Naive thymus-derived CD8-positive, alpha-beta T cell (primary cell): ENCODE data around the gene CAMKK2. TPM values are rescaled to one million over a fixed set of nuclear protein-coding genes. Genes with fewer than 3 reads are reported as not detected.
"Not testable (repeated sequence)": the region's sequence is repeated elsewhere in the genome, so short reads cannot be mapped to it uniquely, and the experiment has no call there.

Experiments
- ATAC-seq, 2 donors: fragments of 150-1000 bp; cut with Tn5 transposase in 1 of 2; sonication (Bioruptor Pico), chemical (Tn5 transposase) in 1 of 2; 1 replicate in 1 of 2; 2 replicates in 1 of 2; pipeline ENCODE4 v1.10.0; 2021; ENCODE audit warnings: mild to moderate bottlenecking in 2 of 2, moderate library complexity in 2 of 2
- POLR2A ChIA-PET: fragments of 350-600 bp; sonication (Branson Sonifier 250); formaldehyde crosslinking; loops from one replicate; lab custom pipeline; 2021; ENCODE audit warnings: antibody characterized with exemption; lab: Charles Lee
- DNase-seq, 10 donors: peaks; one replicate each; pipeline versions ENCODE4 v3.0.0 to v3.0.0-alpha.2; 2020 to 2022
- H3K27ac Mint-ChIP-seq, 10 donors: one replicate each; pipeline ENCODE4 v1.8.0; 2020 to 2022; ENCODE audit warnings: mild to moderate bottlenecking in 10 of 10, mixed read lengths in 10 of 10, moderate library complexity in 4 of 10, inconsistent platforms in 1 of 10
- H3K27me3 Mint-ChIP-seq, 5 donors: one replicate each; pipeline ENCODE4 v1.8.0; 2021 to 2022; ENCODE audit warnings: mixed read lengths in 5 of 5
- H3K36me3 Mint-ChIP-seq, 3 donors: one replicate each; pipeline ENCODE4 v1.8.0; 2020 to 2022; ENCODE audit warnings: mixed read lengths in 3 of 3, mild to moderate bottlenecking in 2 of 3, inconsistent platforms in 1 of 3
- H3K4me1 Mint-ChIP-seq, 4 donors: one replicate each; pipeline ENCODE4 v1.8.0; 2021 to 2022; ENCODE audit warnings: mixed read lengths in 4 of 4
- H3K4me3 Mint-ChIP-seq, 10 donors: one replicate each; pipeline ENCODE4 v1.8.0; 2020 to 2022; ENCODE audit warnings: mild to moderate bottlenecking in 10 of 10, mixed read lengths in 10 of 10, moderate library complexity in 6 of 10, inconsistent platforms in 1 of 10
- H3K9me3 Mint-ChIP-seq, 9 donors: one replicate each; pipeline ENCODE4 v1.8.0; 2020 to 2022; ENCODE audit warnings: mixed read lengths in 9 of 9, mild to moderate bottlenecking in 3 of 9, inconsistent platforms in 1 of 9, moderate library complexity in 1 of 9
- polyA plus RNA-seq, 3 donors: library from polyadenylated mRNA; unstranded; fragments of 300-500 nt; fragmentation: Illumina TruSeq; gene quantifications; one replicate each; pipeline ENCODE4 v1.2.3, GENCODE V29; 2021
- total RNA-seq, 8 experiments: library from RNA in 2 of 8; stranded (reverse) in 2 of 8; gene quantifications; one replicate each; pipeline ENCODE4 v1.2.3 and lab custom pipeline; 2021 to 2026

The CAMKK2 gene
- total and polyA plus RNA-seq, 5 experiments from 2014 or later: 10.0 to 15.5 (median 14.1) TPM

GRCh38 chr12:121273364-121273896 lies 23.1 kb downstream of the CAMKK2 start:
- H3K36me3 Mint-ChIP-seq: peaks cover 0 to 32% (median 10%) of the 10 kb centered on the region in 3 donors
- DNase-seq (no peak), ATAC-seq (no peak)
- H3K4me1 Mint-ChIP-seq: peaks cover 0 to 8% (median 3%) of the 10 kb centered on the region in 4 donors
- no peak overlapping the region for H3K27ac Mint-ChIP-seq
- H3K27me3 Mint-ChIP-seq: no peaks in the 10 kb centered on the region
- no peaks in the 10 kb centered on the region for H3K9me3 Mint-ChIP-seq
- POLR2A ChIA-PET: no interaction called here
- H3K4me3 Mint-ChIP-seq: no peak overlapping the region

GRCh38 chr12:121267822-121268221 lies 28.7 kb downstream of the CAMKK2 start:
- H3K9me3 Mint-ChIP-seq: no peaks in the 10 kb centered on the region
- no peaks in the 10 kb centered on the region for H3K27me3 Mint-ChIP-seq
- peaks cover 0 to 2% (median under 1%) of the 10 kb centered on the region in 4 donors for H3K4me1 Mint-ChIP-seq
- no peak overlapping the region for H3K4me3 Mint-ChIP-seq
- H3K27ac Mint-ChIP-seq: no peak overlapping the region
- no peak for ATAC-seq
- no peak for DNase-seq
- peaks cover 0 to 57% (median 9%) of the 10 kb centered on the region in 3 donors for H3K36me3 Mint-ChIP-seq
- POLR2A ChIA-PET: no interaction called here

DNA sequence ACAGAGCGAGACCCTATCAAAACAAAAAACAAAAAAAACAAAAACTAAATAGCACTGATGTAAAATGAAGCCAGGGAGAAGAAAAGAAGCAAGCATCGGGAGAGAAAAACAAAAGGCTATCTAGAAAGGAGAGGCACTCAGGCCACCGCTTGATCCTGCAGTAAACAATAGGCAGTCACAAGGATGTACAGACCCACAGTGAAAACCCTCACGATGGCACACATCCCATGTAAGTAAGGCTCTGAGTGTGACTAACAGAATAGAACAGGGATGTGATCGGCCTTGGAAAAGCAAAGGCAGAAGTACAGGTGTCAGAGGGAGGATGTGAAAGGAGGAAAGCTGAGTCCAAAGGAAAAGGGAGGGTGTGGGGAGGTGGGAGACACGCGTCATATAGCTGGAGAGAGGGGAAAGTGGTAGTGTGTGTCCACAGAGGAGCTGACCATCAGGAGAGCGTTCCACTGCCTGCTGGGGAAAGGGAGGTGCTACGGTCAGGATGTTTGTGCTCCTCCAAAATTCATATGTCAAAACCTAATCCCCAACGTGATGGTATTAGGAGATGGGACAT lies 31.5 kb downstream of the CAMKK2 start:
- POLR2A ChIA-PET: no interaction called here
- Mint-ChIP-seq H3K9me3 (no peaks in the 10 kb centered on the region), H3K27me3 (no peaks in the 10 kb centered on the region), H3K4me1 (peaks cover 0 to 1% (median 0%) of the 10 kb centered on the region in 4 donors), H3K36me3 (peaks cover 0 to 65% (median 11%) of the 10 kb centered on the region in 3 donors), H3K4me3 (no peak overlapping the region), H3K27ac (peak overlapping the region in 4 of 10 donors; percentile 10 to 71 (median 38))
- ATAC-seq (no peak), DNase-seq (no peak)

DNA sequence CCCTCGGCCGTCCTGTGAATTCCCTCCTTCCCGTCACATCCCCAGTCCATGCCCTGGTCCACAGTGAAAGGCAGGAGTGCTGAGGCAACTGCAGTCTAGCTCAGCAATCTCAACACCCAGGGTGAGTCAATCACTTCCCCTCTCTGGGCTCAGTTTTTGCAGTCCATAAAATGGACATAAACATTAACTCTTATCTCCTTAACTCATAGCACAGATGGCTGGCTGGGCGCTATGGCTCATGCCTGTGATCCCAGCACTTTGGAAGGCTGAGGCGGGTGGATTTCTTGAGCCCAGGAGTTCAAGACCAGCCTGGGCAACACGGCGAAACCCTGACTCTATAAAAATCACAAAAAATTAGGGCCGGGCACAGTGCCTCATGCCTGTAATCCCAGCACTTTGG lies 32.4 kb downstream of the CAMKK2 start:
- DNase-seq (no peak), ATAC-seq (no peak)
- POLR2A ChIA-PET: no interaction called here
- no peak overlapping the region for H3K4me3 Mint-ChIP-seq
- H3K4me1 Mint-ChIP-seq: peaks cover 0 to 1% (median 0%) of the 10 kb centered on the region in 4 donors
- no peak overlapping the region for H3K27ac Mint-ChIP-seq
- peaks cover 0 to 63% (median 11%) of the 10 kb centered on the region in 3 donors for H3K36me3 Mint-ChIP-seq
- no peaks in the 10 kb centered on the region for H3K9me3 Mint-ChIP-seq
- H3K27me3 Mint-ChIP-seq: no peaks in the 10 kb centered on the region

DNA sequence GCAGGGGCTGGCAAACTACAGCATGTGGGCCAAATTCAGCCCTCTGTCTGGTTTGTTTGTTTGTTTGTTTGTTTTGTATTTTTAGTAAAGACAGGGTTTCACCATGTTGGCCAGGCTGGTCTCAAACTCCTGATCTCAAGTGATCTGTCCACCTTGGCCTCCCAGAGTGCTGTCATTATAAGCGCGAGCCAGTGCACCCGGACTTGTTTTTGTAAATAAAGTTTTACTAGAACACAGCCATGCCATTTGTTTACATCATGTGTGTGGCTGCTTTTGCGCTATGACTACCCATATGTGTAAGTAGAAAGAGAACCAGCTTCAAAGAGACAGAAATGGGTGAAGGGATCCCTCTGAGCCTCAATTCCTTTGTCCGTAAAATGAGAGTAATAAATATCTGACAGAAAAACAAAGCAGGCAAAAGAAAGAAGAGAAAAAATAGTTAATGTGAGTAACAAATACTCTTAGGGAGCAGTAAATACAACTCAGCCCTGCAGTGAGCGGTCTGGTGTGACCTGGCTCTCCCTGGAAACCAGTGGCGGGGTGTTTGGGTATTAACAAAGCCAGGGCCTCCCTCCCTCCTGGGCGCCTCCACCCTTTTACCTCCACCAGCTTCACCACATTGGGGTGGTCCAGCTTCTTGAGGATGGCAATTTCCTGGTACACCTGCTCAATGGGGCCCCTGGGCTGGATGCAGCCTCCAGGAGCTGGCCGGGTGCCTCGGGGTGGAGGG lies 33.1 kb downstream of the CAMKK2 start:
- H3K27me3 Mint-ChIP-seq: no peaks in the 10 kb centered on the region
- H3K36me3 Mint-ChIP-seq: peaks cover 0 to 63% (median 11%) of the 10 kb centered on the region in 3 donors
- peak overlapping the region in 1 of 10 donors; percentile 35 for H3K27ac Mint-ChIP-seq
- H3K4me1 Mint-ChIP-seq: peaks cover 0 to 1% (median 0%) of the 10 kb centered on the region in 4 donors
- no peak for ATAC-seq
- no peaks in the 10 kb centered on the region for H3K9me3 Mint-ChIP-seq
- no peak overlapping the region for H3K4me3 Mint-ChIP-seq
- DNase-seq: no peak
- POLR2A ChIA-PET: no interaction called here

GRCh38 chr12:121261398-121261797 lies 35.1 kb downstream of the CAMKK2 start:
- DNase-seq (no peak), ATAC-seq (no peak)
- peaks cover 0 to 1% (median 0%) of the 10 kb centered on the region in 4 donors for H3K4me1 Mint-ChIP-seq
- H3K36me3 Mint-ChIP-seq: peaks cover 0 to 63% (median 11%) of the 10 kb centered on the region in 3 donors
- no peaks in the 10 kb centered on the region for H3K9me3 Mint-ChIP-seq
- POLR2A ChIA-PET: no interaction called here
- no peak overlapping the region for H3K4me3 Mint-ChIP-seq
- H3K27me3 Mint-ChIP-seq: no peaks in the 10 kb centered on the region
- no peak overlapping the region for H3K27ac Mint-ChIP-seq

DNA sequence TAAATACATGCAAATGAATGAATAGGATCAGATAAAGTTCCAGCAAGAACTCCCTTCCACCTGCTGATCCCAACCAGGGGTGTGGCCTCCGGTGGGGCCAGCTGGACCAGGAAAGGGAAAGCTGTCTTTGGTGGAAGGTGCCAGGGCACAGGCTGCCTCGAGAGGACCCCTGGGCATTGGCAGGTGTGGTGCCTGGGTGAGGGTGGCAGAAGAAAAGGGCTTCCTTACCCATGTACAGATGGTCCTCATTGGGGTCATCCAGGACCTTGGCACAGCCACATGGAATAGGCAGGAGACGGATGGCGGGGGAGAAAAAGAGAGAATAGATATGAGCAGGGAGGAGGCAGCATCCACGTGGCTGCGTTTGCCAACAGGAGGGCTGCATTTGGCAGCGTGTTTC lies 36.4 kb downstream of the CAMKK2 start:
- no peak overlapping the region for H3K27ac Mint-ChIP-seq
- H3K36me3 Mint-ChIP-seq: peaks cover 0 to 69% (median 11%) of the 10 kb centered on the region in 3 donors

GRCh38 chr12:121259074-121259473 lies 37.4 kb downstream of the CAMKK2 start:
- H3K27me3 Mint-ChIP-seq: no peaks in the 10 kb centered on the region
- H3K36me3 Mint-ChIP-seq: peaks cover 0 to 70% (median 5%) of the 10 kb centered on the region in 3 donors
- ATAC-seq: no peak
- DNase-seq: no peak
- peaks cover 0 to 1% (median 0%) of the 10 kb centered on the region in 4 donors for H3K4me1 Mint-ChIP-seq
- no peak overlapping the region for H3K27ac Mint-ChIP-seq
- no peaks in the 10 kb centered on the region for H3K9me3 Mint-ChIP-seq
- POLR2A ChIA-PET: interaction anchor here (0.6 kb wide), 1 partner anchor 327 kb away, joined by 7 read pairs; no protein-coding TSS in a partner anchor
- H3K4me3 Mint-ChIP-seq: no peak overlapping the region

More for the DNA sequence above, 36.4 kb downstream of the CAMKK2 start:
- POLR2A ChIA-PET: no interaction called here
- Mint-ChIP-seq H3K27me3 (no peaks in the 10 kb centered on the region), H3K4me3 (no peak overlapping the region), H3K9me3 (no peaks in the 10 kb centered on the region), H3K4me1 (peaks cover 0 to 1% (median 0%) of the 10 kb centered on the region in 4 donors)
- DNase-seq (no peak), ATAC-seq (no peak)

GRCh38 chr12:121257704-121258449 lies 38.6 kb downstream of the CAMKK2 start:
- not testable (repeated sequence) for H3K9me3 Mint-ChIP-seq, H3K27ac Mint-ChIP-seq, DNase-seq, ATAC-seq, H3K27me3 Mint-ChIP-seq, H3K4me1 Mint-ChIP-seq, H3K4me3 Mint-ChIP-seq
- POLR2A ChIA-PET: interaction anchor here (0.6 to 0.8 kb wide), 2 partner anchors 10 to 321 kb away, joined by 5 to 7 read pairs; no protein-coding TSS in a partner anchor
- peaks cover 5 to 72% (median 14%) of the 10 kb centered on the region in 3 donors for H3K36me3 Mint-ChIP-seq

- H3K27ac Mint-ChIP-seq: peak overlapping the region in 1 of 10 donors; percentile 41
- no peaks in the 10 kb centered on the region for H3K27me3 Mint-ChIP-seq
- no peaks in the 10 kb centered on the region for H3K9me3 Mint-ChIP-seq
- no peaks in the 10 kb centered on the region for H3K4me1 Mint-ChIP-seq
- POLR2A ChIA-PET: no interaction called here
- peaks cover 7 to 74% (median 16%) of the 10 kb centered on the region in 3 donors for H3K36me3 Mint-ChIP-seq
- ATAC-seq (no peak), DNase-seq (no peak)
- H3K4me3 Mint-ChIP-seq: no peak overlapping the region
These were observed 41.1 kb downstream of the CAMKK2 start for GRCh38 chr12:121255433-121255832.

DNA sequence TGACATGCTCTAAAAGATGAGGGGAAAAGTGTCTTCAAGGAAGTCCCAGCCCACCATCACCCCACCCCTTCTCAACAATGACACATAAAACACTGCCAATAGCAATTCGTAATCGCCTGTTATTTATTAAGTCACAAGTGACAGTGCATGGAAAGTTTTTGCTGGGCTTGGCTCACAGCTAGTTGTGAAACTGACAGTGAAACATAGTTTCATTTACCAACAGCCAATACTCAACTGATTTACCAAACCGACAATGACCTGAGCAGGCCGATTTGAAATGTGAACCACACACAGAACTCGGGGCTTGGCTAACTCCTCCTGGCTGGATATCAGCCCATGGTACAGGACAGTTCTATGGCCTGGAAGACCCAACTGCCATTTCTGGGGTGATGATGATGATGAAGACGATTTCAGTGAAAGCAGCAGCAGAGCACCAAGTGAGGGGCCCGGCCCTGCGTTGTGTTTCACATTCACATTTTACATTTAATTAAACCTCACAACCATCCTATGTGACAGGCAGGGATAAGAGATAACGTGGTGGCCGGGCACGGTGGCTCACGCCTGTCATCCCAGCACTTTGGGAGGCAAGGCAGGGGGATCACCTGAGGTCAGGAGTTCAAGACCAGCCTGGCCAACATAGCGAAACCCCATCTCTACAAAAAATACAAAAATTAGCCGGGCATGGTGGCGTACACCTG lies 42.7 kb downstream of the CAMKK2 start:
- no peak for ATAC-seq
- no peaks in the 10 kb centered on the region for H3K9me3 Mint-ChIP-seq
- no peaks in the 10 kb centered on the region for H3K27me3 Mint-ChIP-seq
- peaks cover 7 to 75% (median 21%) of the 10 kb centered on the region in 3 donors for H3K36me3 Mint-ChIP-seq
- H3K4me3 Mint-ChIP-seq: no peak overlapping the region
- H3K27ac Mint-ChIP-seq: peak overlapping the region in 1 of 10 donors; percentile 20
- no peaks in the 10 kb centered on the region for H3K4me1 Mint-ChIP-seq
- POLR2A ChIA-PET: no interaction called here
- DNase-seq: no peak

DNA sequence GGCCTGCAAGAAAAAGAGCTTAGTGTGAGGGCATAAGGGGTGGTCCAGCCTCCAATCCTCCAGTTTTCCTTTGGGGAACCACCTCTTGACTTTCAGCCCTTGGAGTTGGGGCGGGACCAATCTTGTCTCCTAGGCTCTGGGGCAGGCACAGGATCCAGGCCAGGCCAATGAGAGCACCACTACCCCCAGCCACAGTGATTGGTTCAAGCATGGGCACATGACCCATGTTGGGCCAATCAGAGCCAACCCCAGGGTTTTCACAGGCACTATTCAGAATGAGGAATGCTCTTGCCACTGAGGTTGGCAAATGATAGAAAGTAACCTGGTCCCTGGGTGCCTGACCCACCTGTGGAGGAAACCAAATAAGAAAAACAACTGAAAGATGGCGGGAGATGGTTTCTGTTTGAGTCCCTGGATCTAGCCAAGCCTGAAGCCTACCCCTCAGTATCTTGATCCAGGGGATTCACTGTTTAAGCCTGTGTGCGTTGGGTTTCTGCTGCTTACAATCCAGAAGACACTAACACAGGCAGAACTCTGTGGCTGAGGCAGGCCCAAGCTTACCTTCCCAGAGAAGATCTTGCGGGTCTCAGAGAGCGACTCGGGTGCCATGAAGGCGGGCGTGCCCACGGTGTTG lies 43.7 kb downstream of the CAMKK2 start:
- POLR2A ChIA-PET: no interaction called here
- no peak for ATAC-seq

More for the DNA sequence above, 43.7 kb downstream of the CAMKK2 start:
- H3K27me3 Mint-ChIP-seq: no peaks in the 10 kb centered on the region
- DNase-seq: no peak
- H3K27ac Mint-ChIP-seq: no peak overlapping the region
- no peak overlapping the region for H3K4me3 Mint-ChIP-seq
- H3K36me3 Mint-ChIP-seq: peaks cover 7 to 73% (median 21%) of the 10 kb centered on the region in 3 donors
- H3K9me3 Mint-ChIP-seq: no peaks in the 10 kb centered on the region
- H3K4me1 Mint-ChIP-seq: no peaks in the 10 kb centered on the region
